SW 1271 (cell line): ENCODE results near the gene DDI2.

Experiments used
- DNase-seq, 2 experiments: peaks; one replicate each; lab custom pipeline; 2025; lab: John Stamatoyannopoulos, UW

Gene DDI2

DNA sequence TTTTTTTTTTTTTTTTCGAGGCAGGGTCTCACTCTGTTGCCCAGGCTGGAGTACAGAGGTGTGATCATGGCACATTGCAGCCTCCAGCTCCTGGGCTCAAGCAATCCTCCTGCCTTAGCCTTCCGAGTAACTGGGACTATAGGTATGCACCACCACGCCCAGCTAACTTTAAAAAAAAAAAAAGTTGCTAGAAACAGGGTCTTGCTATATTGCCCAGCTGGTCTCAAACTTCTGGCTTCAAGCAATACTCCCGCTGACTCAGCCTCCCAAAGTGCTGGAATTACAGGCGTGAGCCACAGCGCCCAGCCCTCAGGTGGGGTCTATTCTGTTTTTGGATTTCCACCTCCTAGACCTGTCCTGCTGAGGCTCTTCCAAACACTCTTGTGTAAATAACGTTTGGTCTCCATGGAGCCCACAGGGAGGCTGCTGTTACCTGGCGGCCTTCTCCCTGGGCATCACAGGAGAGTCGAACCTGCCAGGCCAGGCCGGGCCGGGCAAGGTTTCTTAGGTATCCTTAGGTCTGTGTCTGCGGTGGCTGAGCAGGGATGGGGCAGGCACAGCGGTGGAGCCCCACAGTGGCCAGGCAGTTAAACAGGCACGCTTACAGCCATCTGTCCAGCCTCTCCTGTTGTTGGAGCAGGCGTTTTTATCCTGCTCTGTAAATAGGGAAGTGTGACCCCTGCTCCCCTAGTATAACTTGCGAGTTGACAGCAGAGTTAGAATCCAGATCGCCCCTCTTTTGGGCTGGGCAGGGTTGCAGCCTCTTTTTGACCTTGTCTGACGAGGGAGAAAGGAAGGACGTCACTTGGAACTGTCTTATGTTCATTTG is 85.7 kb downstream of the DDI2 start:
- DNase-seq: no peak

GRCh38 chr1:15703562-15703961 is 86.3 kb downstream of the DDI2 start:
- no peak for DNase-seq

- no peak for DNase-seq
Observed at GRCh38 chr1:15704526-15705183, 87.4 kb downstream of the DDI2 start.

DNA sequence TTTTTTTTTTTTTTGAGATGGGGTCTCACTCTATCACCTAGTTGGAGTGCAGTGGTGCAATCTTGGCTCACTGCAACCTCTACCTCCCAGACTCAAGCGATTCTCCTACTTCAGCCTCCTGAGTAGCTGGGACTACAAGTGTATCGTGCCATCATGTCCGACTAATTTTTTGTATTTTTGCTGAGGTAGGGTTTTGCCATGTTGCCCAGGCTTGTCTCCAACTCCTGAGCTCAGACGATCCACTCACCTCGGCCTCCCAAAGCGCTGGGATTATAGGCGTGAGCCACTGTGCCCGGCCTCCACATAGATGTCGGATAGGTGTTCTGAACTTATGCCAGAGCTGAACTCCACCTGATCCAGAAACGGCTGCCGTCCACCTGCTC is 87.9 kb downstream of the DDI2 start:
- DNase-seq: no peak

GRCh38 chr1:15706751-15707150 is 89.5 kb downstream of the DDI2 start:
- DNase-seq: no peak

DNA sequence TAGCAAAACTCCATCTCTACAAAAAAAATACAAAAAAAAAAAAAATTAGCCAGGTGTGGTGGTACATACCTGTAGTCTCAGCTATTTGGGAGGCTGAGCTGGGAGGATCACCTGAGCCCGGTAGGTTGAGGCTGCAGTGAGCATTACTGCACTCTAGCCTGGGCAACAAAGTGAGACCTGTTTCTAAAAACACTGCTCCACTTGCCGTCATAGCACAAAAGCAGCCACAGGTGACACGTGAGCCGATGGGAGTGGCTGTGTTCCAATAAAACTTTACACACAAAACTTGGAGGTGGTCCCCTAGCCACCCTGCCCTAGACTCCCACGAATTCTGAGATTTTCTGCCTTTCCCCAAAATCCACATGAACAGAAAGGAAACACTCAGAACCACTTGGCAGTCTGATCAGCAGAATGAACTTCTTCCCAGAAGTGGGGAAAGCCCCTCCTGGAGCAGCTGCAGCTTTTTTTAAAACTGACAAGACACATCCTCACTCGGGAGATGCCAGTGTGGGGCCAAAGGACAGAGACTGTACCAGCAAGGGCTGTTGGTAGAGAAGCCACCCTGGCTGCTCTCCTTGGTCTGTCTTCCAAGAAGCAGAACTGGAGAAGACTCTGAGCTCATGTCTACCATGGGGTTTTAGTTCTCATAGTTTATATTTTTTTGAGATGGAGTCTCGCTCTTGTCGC is 90.1 kb downstream of the DDI2 start:
- no peak for DNase-seq

- no peak for DNase-seq
Observed at GRCh38 chr1:15708486-15709137, 91.4 kb downstream of the DDI2 start.

DNA sequence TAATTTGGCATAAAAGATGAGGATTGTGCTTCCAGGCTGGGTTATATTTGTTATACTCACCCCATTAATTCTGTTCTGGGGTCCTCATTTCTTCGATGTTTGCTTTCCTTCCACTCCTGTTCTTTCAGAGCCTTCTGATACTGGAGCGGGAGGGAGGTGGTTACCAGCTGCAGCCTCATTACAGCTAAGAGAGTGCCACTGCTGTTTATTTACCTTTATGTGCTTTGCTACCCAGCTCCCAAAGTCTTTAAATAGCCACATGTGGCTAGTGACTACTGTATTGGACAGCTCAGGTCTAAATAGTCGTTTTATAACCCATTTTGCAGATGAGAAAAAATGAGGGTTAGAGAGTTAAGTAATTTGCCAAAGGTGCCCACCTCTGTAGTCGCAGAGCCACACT is 92.0 kb downstream of the DDI2 start:
- DNase-seq: no peak

GRCh38 chr1:15712168-15712567 is 94.9 kb downstream of the DDI2 start:
- DNase-seq: no peak

DNA sequence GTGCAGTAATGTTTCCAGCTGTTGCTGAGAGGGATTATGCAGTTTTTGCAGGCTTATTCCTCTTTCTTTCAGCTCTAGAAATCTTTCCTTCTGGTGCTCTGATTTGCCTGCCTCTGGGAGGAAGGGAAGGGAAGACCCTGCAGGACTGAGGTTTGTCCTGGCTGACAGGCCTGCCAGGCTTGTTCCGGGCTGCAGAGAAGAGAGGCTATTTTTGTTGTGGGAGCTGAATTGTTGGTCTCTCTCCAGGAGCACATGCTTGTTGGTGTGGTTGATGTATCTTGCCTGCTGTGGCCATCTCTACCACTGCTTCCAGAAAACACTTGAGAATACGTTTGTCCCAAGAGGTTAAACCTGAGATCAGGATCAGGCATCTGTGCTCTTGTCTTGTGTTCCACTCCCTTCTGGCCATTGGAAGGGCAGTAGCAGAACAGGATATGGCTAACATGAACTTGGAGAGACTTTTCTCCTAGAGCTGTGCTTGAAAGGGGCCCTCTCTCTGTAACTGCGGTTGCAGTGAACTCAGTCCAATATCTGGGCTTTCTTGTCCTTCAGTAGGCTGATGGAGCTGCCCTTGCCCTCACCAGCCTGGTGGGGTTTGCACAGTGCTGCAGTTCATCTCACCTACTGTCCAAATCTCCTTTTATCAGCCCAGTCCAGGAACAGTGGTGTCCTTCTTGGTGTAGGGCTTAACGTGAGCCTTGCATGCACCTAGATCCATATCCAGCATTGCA is 97.3 kb downstream of the DDI2 start:
- no peak for DNase-seq

DNA sequence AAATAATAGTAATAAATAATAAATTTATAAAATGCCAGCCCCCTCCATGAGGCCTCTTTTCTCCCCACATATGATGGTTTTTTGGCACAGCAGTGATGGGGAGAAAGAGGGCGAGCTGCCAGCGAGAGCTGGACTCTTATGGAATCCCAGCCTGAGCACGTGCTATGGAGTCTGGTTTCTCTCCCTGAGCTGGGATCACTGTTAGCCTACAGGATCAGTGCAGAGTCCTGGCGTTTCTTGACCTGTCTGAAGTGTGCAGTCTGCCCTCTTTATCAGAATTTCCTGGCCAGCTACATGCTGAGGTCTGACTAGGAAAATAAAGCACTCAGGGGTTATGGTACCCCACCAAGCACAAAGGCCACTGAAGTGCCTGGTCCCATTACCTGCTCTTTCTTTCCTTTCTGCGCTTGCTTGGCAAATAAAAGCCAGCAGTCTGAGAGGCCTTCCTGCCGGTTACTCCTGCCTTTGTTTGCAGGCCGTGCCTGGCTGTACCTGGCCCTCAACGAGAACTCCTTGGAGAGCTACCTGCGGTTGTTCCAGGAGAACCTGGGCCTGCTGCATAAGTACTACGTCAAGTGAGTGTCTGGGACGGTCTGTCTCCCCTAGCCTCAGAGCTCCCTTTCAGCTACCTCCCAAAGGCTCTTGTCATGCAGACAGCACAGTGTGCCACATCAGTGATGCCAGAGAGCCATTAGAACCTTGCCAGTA is 100.3 kb downstream of the DDI2 start:
- no peak for DNase-seq

GRCh38 chr1:15718199-15718601 is 100.9 kb downstream of the DDI2 start:
- DNase-seq: no peak
